SK-N-SH (cell line): ENCODE data around the gene PSMC3.

ENCODE experiments used
- CHD2 ChIP-seq: fragments of 150-350 bp; IDR thresholded peaks from 2 replicates; pipeline ENCODE4 v1.6.1; 2018; ENCODE audit warnings: low read length; ENCODE audit not compliant: partially characterized antibody
- CTCF ChIP-seq: fragments of 200-600 bp; sonication (generic); IDR thresholded peaks from 2 replicates; pipeline ENCODE4 v1.6.1; 2017; ENCODE audit warnings: antibody characterized with exemption, mild to moderate bottlenecking, moderate library complexity
- EP300 ChIP-seq, 2 experiments: IDR thresholded peaks; 2 replicates each; pipeline versions ENCODE4 v1.4.0 to v1.6.1; 2012; ENCODE audit warnings: borderline replicate concordance in 1 of 2, low read depth in 1 of 2, low read length in 1 of 2
- MAX ChIP-seq: IDR thresholded peaks from 2 replicates; pipeline ENCODE4 v1.4.0; 2012; ENCODE audit warnings: low read depth
- NRF1 ChIP-seq: IDR thresholded peaks from 2 replicates; pipeline ENCODE4 v1.6.1; 2012; ENCODE audit warnings: low read depth, mild to moderate bottlenecking, low read length
- POLR2AphosphoS5 ChIP-seq: IDR thresholded peaks from 2 replicates; pipeline ENCODE4 v1.6.1; 2012; ENCODE audit warnings: low read depth, low read length
- RXRA ChIP-seq: IDR thresholded peaks from 2 replicates; pipeline ENCODE4 v1.4.0; 2012; ENCODE audit warnings: low read depth, mild to moderate bottlenecking, borderline replicate concordance
- SIN3A ChIP-seq: IDR thresholded peaks from 2 replicates; pipeline ENCODE4 v1.6.1; 2012; ENCODE audit warnings: low read depth, mild to moderate bottlenecking, low read length, moderate library complexity, borderline replicate concordance
- TAF1 ChIP-seq: IDR thresholded peaks from 2 replicates; pipeline ENCODE4 v1.6.1; 2012; ENCODE audit warnings: low read depth, mild to moderate bottlenecking, low read length, moderate library complexity, borderline replicate concordance
- TEAD4 ChIP-seq: IDR thresholded peaks from 2 replicates; pipeline ENCODE4 v1.4.0; 2012; ENCODE audit warnings: mild to moderate bottlenecking, borderline replicate concordance; ENCODE audit not compliant: insufficient read depth
- USF1 ChIP-seq: IDR thresholded peaks from 2 replicates; pipeline ENCODE4 v1.4.0; 2012; ENCODE audit warnings: low read depth, borderline replicate concordance
- USF2 ChIP-seq: fragments of 150-350 bp; IDR thresholded peaks from 2 replicates; pipeline ENCODE4 v1.6.1; 2017; ENCODE audit warnings: antibody characterized with exemption, low read length, low read depth, borderline replicate concordance
- YY1 ChIP-seq: IDR thresholded peaks from 2 replicates; pipeline ENCODE4 v1.4.0; 2012; ENCODE audit warnings: low read depth, mild to moderate bottlenecking

GRCh38 chr11:47448566-47449427 is 22.6 kb upstream of the PSMC3 start, which contains the start of gene RAPSN:
- TF ChIP-seq SIN3A (no peak), POLR2AphosphoS5 (no peak), MAX (no peak), EP300 (IDR thresholded peaks at IDR 0.05; ENCODE audit: borderline replicate concordance in 1 of 2, low read depth in 1 of 2, low read length in 1 of 2) (no peak), CTCF (no peak), USF1 (no peak), CHD2 (no peak), TEAD4 (no peak), NRF1 (no peak), YY1 (no peak), RXRA (no peak), TAF1 (no peak), USF2 (no peak)
